SK-N-MC (cell line): ENCODE measurements around the gene CACNA1H.

Experiments used
- EZH2 ChIP-seq: fragments of 200-600 bp; sonication (generic); IDR thresholded peaks from one replicate; pipeline ENCODE4 v1.6.1; 2017; ENCODE audit warnings: antibody characterized with exemption
- POLR2AphosphoS5 ChIP-seq: IDR thresholded peaks from 2 replicates; pipeline ENCODE4 v1.6.1; 2012; ENCODE audit warnings: mild to moderate bottlenecking, low read depth, low read length, borderline replicate concordance

- no peak for TF ChIP-seq EZH2
- no peak for TF ChIP-seq POLR2AphosphoS5
These were observed 42.4 kb downstream of the CACNA1H start for GRCh38 chr16:1195393-1195666.
